ENCODE data around the gene RAPSN.

The RAPSN gene

DNA sequence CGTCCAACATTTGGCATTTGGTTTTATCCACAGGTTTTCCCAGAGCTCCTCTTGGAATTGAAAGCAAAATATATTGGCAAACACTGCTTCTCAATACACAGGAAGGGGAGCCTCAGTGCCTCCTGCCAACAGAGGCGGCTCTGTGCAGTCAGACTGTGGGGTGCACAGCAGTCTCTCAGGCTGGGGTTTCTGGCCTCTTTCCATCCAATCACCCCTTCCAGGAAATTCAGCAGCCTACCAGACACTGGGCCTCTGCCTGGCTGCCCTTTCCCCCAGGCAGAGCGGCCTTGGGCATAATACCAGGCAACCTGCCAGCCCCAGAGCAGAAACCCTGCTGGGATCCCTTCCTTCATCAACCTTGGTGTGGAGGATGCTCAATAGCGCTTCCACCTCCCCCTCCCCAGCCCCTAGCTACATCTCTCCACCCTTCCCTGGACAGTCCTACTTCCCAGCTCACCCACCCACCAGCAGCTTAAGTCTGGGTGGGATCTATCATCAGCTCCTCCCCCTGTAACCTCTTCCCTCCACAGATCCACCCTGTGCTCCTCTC lies 17.8 kb upstream of the RAPSN start:
- FAIRE-seq (no peak), DNase-seq (ENCODE audit: insufficient read length, low spot score) (no peak)
- no peak for TF ChIP-seq POLR2A (IDR thresholded peaks at IDR 0.05; ENCODE audit: low read depth, low read length)
- TF ChIP-seq TAF1 (IDR thresholded peaks at IDR 0.05; ENCODE audit: low read depth, low read length) = no peak
- TF ChIP-seq PAX5 (IDR thresholded peaks at IDR 0.05; ENCODE audit: insufficient read depth, low read length, severe bottlenecking) = no peak

- FAIRE-seq (no peak), DNase-seq (ENCODE audit: insufficient read length, low spot score) (no peak)
- TF ChIP-seq TAF1 (IDR thresholded peaks at IDR 0.05; ENCODE audit: low read depth, low read length) = no peak
These were observed 17.3 kb upstream of the RAPSN start for GRCh38 chr11:47466201-47466600.

DNA sequence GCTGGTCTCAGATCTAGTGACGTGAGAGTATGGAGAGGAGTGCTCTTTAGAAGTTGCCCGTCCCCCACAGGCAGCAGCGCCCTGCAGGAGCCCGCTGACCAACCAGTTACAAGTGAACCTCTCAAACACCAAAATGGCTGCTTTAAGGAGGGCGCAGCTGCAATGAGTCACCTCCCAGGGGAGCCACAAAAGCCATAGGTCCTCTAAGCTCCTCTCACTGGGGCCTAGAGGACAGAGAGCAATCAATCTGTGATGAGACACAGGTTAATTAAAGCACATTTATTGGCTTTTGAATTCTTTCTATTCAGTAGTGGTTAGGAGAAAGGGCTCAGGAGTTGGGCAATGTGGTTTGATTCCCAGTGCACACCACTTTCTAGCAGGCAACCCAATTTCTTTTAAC lies 15.5 kb upstream of the RAPSN start:
- TF ChIP-seq PAX5 (IDR thresholded peaks at IDR 0.05; ENCODE audit: insufficient read depth, low read length, severe bottlenecking) (no peak), POU2F2 (IDR thresholded peaks at IDR 0.05; ENCODE audit: low read depth, low read length) (no peak), POLR2A (IDR thresholded peaks at IDR 0.05; ENCODE audit: low read depth, low read length) (no peak), TAF1 (IDR thresholded peaks at IDR 0.05; ENCODE audit: low read depth, low read length) (no peak), SPI1 (IDR thresholded peaks at IDR 0.05; ENCODE audit: low read depth, low read length) (no peak), POLR2AphosphoS5 (IDR thresholded peaks at IDR 0.05; ENCODE audit: low read depth, low read length) (no peak)
- DNase-seq (ENCODE audit: insufficient read length, low spot score) (no peak), FAIRE-seq (no peak)

DNA sequence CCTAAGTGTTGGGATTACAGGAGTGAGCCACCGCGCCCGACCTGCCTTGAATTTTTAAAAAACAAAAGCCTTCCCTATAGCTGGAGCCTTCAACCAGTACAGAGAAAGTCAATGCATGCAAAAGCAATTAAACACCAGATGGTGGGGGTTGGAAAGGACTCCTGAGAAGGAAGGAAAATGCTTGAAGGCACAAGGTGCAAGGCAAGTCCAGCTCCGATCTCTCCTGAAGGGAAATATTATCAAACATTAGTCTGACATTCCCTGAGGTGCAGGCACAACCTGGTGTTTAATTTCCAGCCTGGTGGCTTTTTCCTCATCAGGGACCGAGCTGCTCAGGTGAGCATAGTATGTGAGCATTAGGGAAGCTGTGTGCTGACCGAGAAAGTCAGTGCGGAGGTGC lies 12.9 kb upstream of the RAPSN start:
- DNase-seq (ENCODE audit: insufficient read length, low spot score) = no peak
- no peak for TF ChIP-seq SPI1 (IDR thresholded peaks at IDR 0.05; ENCODE audit: low read depth, low read length)
- TF ChIP-seq PAX5 (IDR thresholded peaks at IDR 0.05; ENCODE audit: insufficient read depth, low read length, severe bottlenecking) = no peak
- TF ChIP-seq POU2F2 (IDR thresholded peaks at IDR 0.05; ENCODE audit: low read depth, low read length) = no peak
- TF ChIP-seq POLR2A (IDR thresholded peaks at IDR 0.05; ENCODE audit: low read depth, low read length) = no peak
- no peak for TF ChIP-seq POLR2AphosphoS5 (IDR thresholded peaks at IDR 0.05; ENCODE audit: low read depth, low read length)
- no peak for TF ChIP-seq TAF1 (IDR thresholded peaks at IDR 0.05; ENCODE audit: low read depth, low read length)
- FAIRE-seq = no peak

- FAIRE-seq = no peak
- no peak for DNase-seq (ENCODE audit: insufficient read length, low spot score)
- TF ChIP-seq POLR2A (IDR thresholded peaks at IDR 0.05; ENCODE audit: low read depth, low read length) (no peak), PAX5 (IDR thresholded peaks at IDR 0.05; ENCODE audit: insufficient read depth, low read length, severe bottlenecking) (no peak), POU2F2 (IDR thresholded peaks at IDR 0.05; ENCODE audit: low read depth, low read length) (no peak), TAF1 (IDR thresholded peaks at IDR 0.05; ENCODE audit: low read depth, low read length) (no peak), POLR2AphosphoS5 (IDR thresholded peaks at IDR 0.05; ENCODE audit: low read depth, low read length) (no peak)
These were observed 11.8 kb upstream of the RAPSN start for GRCh38 chr11:47460571-47461235.

GRCh38 chr11:47454258-47454671 lies 5.3 kb upstream of the RAPSN start:
- FAIRE-seq (peak; percentile 71), DNase-seq (ENCODE audit: insufficient read length, low spot score) (peak; percentile 55)
- peak; percentile 36 for TF ChIP-seq SPI1 (IDR thresholded peaks at IDR 0.05; ENCODE audit: low read depth, low read length)

- DNase-seq (ENCODE audit: insufficient read length, low spot score) (no peak), FAIRE-seq (no peak)
These were observed 4.4 kb upstream of the RAPSN start for GRCh38 chr11:47453365-47453764.

DNA sequence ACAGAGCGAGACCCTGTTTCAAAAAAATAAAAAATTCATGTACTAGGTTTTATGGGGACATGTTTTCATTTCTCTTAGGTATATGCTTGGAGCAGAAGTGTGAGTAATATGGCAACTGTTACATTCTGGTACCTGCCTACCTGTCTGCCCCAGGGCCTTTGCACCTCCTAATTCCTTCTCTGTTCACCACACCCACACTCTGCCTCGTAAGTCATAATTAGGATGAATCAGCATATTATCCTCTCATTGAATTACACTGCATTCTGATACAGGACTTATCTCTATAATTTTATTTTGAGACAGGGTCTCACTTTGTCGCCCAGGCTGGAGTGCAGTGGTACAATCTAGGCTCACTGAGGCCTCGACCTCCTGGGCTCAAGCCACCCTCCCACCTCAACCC lies 3.1 kb upstream of the RAPSN start:
- FAIRE-seq = no peak
- TF ChIP-seq SPI1 (IDR thresholded peaks at IDR 0.05; ENCODE audit: low read depth, low read length) (no peak), POLR2AphosphoS5 (IDR thresholded peaks at IDR 0.05; ENCODE audit: low read depth, low read length) (no peak), TAF1 (IDR thresholded peaks at IDR 0.05; ENCODE audit: low read depth, low read length) (no peak), PAX5 (IDR thresholded peaks at IDR 0.05; ENCODE audit: insufficient read depth, low read length, severe bottlenecking) (no peak), POU2F2 (IDR thresholded peaks at IDR 0.05; ENCODE audit: low read depth, low read length) (no peak), POLR2A (IDR thresholded peaks at IDR 0.05; ENCODE audit: low read depth, low read length) (no peak)
- no peak for DNase-seq (ENCODE audit: insufficient read length, low spot score)

More at GRCh38 chr11:47453365-47453764, 4.4 kb upstream of the RAPSN start:
- TF ChIP-seq SPI1 (IDR thresholded peaks at IDR 0.05; ENCODE audit: low read depth, low read length) = no peak
- TF ChIP-seq POLR2A (IDR thresholded peaks at IDR 0.05; ENCODE audit: low read depth, low read length) = no peak
- TF ChIP-seq POLR2AphosphoS5 (IDR thresholded peaks at IDR 0.05; ENCODE audit: low read depth, low read length) = no peak
- no peak for TF ChIP-seq PAX5 (IDR thresholded peaks at IDR 0.05; ENCODE audit: insufficient read depth, low read length, severe bottlenecking)
- no peak for TF ChIP-seq POU2F2 (IDR thresholded peaks at IDR 0.05; ENCODE audit: low read depth, low read length)
- TF ChIP-seq TAF1 (IDR thresholded peaks at IDR 0.05; ENCODE audit: low read depth, low read length) = no peak

DNA sequence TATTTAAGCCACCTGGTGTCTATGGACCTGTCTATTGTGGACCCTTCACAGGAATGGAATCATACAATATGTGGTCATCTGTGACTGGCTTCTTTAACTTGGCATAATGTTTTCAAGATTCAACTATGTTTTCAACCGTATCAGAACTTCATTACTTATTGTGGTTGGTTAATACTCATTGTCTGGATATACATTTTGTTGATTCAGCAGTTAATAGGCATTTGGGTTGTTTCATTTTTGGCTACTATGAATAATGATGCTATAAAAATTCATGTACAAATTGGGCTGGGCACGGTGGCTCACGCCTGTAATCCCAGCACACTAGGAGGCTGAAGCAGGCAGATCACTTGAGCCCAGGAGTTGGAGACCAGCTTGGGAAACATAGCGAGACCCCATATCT lies 2.5 kb upstream of the RAPSN start:
- TF ChIP-seq POLR2A (IDR thresholded peaks at IDR 0.05; ENCODE audit: low read depth, low read length) (no peak), PAX5 (IDR thresholded peaks at IDR 0.05; ENCODE audit: insufficient read depth, low read length, severe bottlenecking) (no peak), POU2F2 (IDR thresholded peaks at IDR 0.05; ENCODE audit: low read depth, low read length) (no peak), SPI1 (IDR thresholded peaks at IDR 0.05; ENCODE audit: low read depth, low read length) (no peak), TAF1 (IDR thresholded peaks at IDR 0.05; ENCODE audit: low read depth, low read length) (no peak), POLR2AphosphoS5 (IDR thresholded peaks at IDR 0.05; ENCODE audit: low read depth, low read length) (no peak)
- FAIRE-seq = no peak
- DNase-seq (ENCODE audit: insufficient read length, low spot score) = no peak

DNA sequence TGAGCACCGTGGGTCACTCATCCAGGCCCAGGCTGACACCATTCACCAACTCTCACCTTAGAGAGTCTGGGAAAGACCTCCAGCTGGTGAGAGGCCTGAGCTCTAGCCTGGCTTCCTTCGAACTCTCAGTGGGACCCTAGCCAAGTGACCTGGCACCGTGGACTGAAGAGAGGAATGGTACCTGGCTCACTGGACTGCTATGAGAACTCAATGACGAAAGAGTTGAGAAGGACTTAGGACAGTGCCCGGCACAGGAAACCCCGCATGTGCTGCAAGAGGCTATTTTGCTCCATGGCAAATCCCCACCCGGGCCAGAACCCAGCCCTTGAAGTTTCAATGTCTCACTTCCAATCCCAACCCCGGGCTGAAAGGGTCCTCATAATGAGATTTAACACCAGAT lies 605 bp upstream of the RAPSN start:
- TF ChIP-seq POLR2A (IDR thresholded peaks at IDR 0.05; ENCODE audit: low read depth, low read length) = no peak
- no peak for TF ChIP-seq POU2F2 (IDR thresholded peaks at IDR 0.05; ENCODE audit: low read depth, low read length)
- TF ChIP-seq TAF1 (IDR thresholded peaks at IDR 0.05; ENCODE audit: low read depth, low read length) = no peak
- no peak for TF ChIP-seq PAX5 (IDR thresholded peaks at IDR 0.05; ENCODE audit: insufficient read depth, low read length, severe bottlenecking)
- TF ChIP-seq POLR2AphosphoS5 (IDR thresholded peaks at IDR 0.05; ENCODE audit: low read depth, low read length) = no peak
- no peak for TF ChIP-seq SPI1 (IDR thresholded peaks at IDR 0.05; ENCODE audit: low read depth, low read length)
- FAIRE-seq (no peak), DNase-seq (ENCODE audit: insufficient read length, low spot score) (no peak)

All from GM12891 (cell line).